Measurements from ENCODE around the gene ACOXL.
"Not testable (repeated sequence)": the region's sequence is repeated elsewhere in the genome, so short reads cannot be mapped to it uniquely, and the experiment has no call there.

The ACOXL gene

DNA sequence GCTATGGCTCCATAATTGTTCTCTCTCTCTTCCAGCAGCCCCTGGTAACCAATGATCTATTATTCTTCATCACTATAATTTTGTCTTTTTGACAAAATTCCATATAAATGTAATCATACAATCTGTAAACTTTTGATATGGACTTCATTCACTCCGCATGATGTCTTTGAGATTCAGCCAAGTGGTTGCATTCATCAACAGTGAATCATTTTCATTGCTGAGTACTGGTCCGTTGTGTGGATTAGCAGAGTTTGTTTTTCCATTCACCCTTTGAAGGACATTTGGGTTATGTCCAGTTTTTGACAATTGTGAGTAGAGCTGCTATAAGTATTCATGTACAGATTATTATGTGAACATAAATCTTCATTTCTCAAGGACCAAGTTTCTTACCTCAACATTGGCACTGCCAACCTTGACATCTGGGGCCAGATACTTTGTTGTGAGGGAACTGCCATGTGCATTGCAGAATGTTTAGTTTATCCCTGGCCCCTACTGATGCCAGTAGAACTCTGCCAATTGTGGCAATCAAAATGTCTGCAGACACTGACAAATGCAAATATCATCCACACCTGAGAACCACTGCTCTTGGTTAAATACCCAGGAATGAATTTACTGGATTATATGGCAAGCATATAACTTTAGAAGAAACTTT lies 340.0 kb downstream of the ACOXL start:
- no peak for FAIRE-seq

DNA sequence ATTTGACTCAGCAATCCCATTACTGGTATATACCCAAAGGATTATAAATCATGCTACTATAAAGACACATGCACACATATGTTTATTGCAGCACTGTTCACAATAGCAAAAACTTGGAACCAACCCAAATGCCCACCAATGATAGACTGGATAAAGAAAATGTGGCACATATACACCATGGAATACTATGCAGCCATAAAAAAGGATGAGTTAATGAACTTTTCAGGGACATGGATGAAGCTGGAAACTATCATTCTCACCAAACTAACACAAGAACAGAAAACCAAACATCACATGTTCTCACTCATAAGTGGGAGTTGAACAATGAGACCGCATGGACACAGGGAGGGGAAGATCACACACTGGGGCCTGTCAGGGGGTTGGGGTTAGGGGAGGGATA lies 350.3 kb downstream of the ACOXL start:
- FAIRE-seq, result not testable (repeated sequence)

DNA sequence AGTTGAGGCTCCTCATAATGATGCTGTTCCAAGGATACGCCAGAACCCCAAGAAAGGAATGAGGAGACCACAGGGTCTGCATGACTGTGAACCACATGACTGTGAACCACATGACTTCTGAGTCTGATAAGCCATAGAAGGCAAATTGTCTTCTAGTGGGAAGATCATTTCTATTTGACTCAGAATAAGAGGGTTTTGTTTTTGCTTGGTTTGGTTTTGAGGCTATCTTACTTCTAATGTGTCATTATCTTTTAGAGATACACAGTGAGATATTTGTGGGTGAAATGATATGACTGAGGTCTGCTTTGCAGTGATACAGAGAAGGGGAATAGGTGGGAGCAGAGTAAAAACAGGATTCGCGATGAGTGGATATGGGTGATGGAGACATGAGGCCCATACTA lies 359.4 kb downstream of the ACOXL start:
- FAIRE-seq, result no peak

GRCh38 chr2:111094691-111095090 lies 362.3 kb downstream of the ACOXL start:
- no peak for FAIRE-seq

GRCh38 chr2:111095434-111095833 lies 363.1 kb downstream of the ACOXL start:
- FAIRE-seq, result no peak

- no peak for FAIRE-seq
Observed at GRCh38 chr2:111099402-111099801, 367.0 kb downstream of the ACOXL start.

DNA sequence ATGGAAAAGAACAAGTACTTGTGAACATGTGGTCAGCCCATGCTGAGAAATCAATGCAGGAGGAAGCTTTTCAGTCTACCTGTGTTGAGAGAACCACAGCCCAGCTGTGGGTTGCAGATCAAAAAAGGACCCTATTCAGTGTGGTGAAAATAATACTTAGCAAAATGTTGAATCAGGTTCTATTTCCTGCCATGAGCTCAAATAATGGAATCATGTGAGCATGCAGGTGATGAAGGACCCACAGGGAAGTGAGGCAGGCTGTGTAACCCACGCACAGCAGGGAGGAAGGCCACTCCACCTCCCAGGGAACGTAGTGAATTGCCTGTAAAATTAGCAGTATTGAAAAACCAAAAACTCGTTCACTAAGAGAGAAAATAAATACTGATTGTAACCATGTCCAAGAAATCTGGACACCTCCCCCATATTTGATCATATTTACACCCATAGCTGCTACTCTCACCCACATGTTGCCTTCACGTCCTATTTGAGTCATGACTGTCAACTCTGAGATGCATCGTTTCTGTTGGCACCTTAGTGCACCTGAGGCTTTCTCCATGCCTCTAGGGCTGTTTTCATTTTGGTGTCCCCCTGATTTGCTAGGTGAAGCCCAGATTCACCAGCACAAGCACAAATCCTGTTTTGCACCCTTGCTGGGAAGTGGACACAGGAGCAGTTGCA lies 367.9 kb downstream of the ACOXL start:
- no peak for FAIRE-seq

- no peak for FAIRE-seq
Observed at GRCh38 chr2:111100765-111101162, 368.4 kb downstream of the ACOXL start.

DNA sequence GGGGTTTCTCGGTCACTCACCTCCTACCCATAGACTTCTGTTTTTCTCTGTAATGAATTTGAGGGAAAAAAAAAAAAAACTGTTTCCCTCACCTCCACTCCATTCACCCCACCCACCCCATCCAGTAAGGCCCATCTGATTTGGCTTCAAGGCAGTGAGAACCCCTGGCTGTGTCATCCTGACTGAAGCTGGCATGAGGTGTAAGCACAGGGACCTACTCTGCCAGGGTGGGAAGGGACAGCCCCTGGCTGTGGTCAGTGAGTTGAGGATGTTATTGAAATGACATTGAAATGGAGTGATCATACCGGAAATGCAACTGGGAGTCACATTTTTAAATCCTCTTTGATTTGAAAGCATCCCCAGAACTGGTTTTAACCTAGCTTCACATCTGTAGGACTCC lies 369.2 kb downstream of the ACOXL start:
- no peak for FAIRE-seq

- no peak for FAIRE-seq
Observed at GRCh38 chr2:111102216-111102615, 369.8 kb downstream of the ACOXL start.

DNA sequence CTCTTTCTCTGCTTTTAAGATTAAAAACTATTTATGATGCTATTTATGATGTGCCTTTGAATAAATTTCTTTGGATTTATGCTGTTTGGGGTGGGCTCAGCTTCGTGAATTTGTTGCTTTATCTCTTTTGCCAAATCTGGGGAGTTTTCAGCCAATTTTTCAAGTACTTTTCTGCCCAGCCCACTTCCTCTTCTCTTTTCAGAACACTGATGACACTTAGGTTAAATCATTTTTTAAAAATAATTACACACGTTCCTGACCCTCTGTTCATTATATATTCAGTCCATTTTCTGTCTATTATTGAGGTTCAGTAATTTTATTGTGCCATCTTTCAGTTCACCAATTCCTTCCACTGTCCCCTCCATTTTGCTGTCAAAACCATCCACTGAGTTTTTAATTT lies 373.6 kb downstream of the ACOXL start:
- FAIRE-seq, result no peak

- no peak for FAIRE-seq
Observed at GRCh38 chr2:111106706-111107105, 374.3 kb downstream of the ACOXL start.

- no peak for FAIRE-seq
Observed at GRCh38 chr2:111108745-111109271, 376.4 kb downstream of the ACOXL start.

DNA sequence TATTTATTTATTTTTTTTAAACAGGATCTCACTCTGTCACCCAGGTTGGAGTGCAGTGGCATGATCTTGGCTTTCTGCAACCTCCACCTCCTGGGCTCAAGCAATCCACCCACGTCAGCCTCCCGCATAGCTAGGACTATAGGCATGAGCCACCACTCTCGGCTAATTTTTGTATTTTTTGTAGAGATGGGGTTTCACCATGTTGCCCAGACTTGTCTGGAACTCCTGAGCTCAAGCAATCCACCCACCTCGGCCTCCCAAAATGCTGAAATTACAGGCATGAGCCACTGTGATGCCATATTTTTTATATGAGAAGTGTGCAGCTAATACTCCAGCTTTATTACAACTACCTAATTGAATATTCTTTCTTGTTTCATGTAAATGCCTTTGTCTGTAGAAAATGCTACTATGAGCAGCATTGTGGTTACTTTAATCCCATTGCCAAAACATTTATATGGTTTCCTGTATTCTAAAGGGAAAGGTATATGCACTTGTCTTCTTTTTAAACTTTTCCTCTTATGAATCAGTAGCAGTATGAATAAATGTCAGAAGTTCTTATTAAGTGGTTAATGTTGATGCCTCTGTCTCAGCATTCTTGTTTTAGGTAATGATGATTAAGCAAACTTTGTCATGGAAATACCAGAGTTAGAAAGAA lies 378.9 kb downstream of the ACOXL start:
- no peak for FAIRE-seq

- no peak for FAIRE-seq
Observed at GRCh38 chr2:111113838-111114237, 381.5 kb downstream of the ACOXL start.

DNA sequence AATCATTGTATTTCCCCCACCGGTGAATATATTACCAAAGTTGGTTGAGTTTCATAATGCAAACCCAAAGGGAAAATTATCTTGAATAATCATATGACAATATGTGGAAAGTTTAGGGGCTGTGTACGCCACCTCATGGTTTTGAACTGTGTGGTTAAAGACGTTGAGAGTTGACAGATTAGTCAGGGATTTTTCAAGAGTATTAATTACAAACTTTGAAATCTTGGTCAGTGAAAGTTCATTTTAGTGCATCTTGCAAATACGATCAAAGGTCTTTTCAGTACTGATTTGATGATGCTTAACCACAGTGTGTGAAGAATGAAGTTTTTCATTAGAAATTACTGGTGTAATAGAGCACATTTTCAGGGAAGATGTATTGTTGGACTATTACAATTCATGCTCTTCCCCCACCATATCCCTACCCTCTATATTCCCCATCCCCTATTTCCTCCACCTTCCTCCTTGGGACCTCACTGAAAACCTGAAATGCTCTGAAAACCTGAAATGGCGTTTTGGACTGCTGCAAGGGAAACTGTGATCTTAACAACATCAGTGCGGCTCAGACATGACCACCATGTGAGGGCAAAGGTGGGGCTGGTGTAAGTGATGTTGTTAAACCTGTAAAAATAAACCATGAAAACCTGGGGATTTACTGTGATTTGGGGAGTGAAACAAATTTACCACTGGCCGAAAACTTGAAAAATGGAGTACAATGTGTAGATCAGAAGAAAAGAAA lies 383.8 kb downstream of the ACOXL start:
- no peak for FAIRE-seq

DNA sequence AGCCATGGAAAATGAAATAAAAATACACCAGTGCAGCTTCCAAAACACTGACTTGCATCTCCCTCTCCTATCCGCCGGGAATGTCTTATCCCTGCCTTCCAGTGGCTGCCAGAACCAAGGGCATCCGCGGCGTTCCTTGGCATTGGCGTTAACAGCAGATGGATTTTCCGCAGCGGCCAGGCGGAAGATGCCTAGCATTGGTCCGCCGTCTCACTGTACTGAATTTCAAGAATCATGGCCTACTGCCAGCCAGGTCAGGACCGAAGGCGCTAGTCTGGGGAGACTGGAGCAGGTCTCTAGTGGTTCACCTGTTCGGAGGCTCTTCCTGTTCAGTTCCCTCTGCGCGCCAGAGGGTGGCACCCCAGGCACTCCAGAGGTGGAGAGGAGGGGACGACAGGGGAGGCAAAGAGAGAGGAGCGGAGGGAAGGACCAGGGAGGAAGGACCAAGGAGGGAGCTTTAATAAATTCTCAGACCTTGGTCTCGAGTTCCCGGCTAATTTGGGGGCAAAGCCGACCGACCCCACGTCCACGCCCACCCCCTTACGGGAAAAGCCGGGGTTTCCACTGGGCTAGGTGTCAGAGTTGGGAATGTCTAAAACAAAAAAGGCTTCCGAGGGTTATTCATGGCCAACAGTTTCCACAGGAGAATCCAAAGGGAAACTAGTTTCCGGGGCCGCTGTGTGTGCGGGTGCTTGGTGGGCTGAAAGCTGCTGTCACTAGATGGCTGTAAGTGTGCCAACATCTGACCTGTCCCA lies 384.6 kb downstream of the ACOXL start:
- peak; percentile 45 for FAIRE-seq

DNA sequence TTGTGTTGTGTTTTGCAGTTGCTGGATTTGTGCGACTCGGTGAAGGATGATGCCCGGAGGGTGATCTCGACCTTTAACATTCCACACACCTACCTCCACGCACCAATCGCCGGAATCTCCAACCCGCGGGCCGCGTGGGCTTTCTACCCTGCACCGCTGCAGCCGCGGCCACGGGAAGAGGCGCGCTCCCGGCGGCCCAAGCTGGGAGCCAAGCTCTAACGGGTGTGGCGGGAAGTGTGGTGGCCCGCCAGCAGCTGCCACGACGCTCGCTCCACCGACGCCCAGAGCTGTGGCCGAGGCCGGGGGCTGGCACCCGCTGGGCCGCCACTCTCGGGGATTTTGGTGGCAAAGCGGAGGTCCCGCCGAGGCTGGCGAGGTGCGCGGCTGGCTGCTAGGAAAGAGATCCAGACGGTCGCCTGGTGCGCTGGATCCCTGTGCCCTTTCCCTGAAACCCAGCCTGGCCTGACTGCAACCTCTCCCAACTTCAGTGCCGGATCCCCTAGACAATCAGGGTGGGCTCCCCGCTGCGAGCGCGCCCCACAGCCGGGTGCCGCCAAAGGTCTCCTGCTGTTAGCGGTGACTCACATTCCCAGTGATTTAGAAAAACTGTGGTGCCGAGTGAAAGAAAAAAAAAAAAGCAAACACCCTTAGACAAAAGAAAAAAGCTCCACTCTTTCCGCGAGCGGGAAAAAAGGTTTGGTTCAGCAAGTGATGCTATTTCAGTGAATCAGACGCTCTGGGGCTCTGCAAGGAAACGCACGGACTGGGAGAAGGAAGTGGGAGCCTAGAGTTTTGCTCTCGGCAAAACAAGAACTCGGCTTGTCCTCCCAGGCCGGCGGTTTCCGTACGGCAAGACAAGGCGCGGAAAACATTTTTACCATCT lies 385.5 kb downstream of the ACOXL start:
- FAIRE-seq, result no peak

DNA sequence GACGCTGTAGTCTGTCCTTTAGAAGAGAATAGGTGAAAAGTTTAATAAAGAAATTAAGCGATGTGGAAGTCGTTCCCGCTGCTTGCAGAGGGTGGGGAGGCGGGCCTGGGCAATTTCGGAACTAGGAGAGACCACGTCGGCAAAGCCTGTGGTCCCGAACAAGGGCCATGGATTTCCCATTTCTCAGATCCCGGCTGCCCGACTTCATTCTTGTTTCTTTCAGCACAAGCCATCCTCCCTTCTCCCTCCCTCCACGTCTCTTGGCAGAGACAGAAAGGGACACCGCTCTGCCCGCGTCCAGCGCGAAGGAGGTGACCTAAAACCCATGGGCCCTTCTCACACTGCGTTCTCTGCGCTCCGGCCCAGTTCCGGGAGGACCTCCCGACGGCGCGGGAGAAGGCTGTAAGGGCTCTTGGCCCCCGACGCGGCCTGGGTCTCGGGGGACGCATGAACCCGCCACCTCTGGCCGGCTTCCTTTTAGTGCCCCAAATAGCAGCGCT lies 386.2 kb downstream of the ACOXL start:
- no peak for FAIRE-seq

DNA sequence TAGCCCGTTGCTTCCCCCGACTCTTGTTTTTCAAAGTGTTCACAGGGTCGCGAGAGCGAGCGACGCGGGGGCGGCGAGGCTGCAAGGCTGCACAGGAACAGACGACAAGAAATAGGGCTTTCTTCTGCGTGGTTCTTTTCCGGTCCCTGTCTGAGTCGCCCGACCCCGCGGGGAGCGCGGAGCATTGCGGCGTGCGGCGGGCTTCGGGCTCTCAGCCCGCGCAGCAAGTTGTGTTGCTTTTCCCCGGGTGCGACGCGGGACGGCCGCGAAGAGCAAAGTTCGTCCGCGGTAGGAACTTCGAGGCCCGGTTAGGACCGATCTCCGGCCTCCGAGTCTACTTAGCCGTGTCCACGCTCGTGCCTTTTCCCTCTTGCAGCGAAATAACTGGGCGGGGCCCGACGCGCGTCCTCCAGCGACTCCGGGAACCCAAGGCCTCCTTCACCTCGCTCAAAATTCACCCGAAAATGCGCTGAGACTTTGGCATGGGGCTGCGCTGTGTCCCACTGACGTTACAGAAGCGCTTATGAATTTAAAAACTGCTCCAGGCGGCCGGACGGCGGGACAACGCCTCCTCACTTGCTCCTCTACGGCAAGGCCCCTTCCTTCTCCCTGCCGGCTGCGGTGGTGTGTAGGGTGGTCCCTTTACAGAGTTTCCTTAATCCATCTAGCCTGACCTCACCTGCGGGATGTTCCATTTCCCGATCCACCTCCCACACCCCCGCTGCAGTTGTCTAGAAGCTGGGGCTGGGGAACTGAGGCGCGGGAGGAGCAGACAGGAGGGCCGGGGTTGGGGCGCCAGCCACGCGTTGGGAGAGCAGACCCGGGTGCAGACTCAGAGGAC lies 386.8 kb downstream of the ACOXL start:
- FAIRE-seq, result no peak
